Fibroblast of villous mesenchyme (primary cell): ENCODE results near the gene ACO1. TPM values are rescaled to one million over a fixed set of nuclear protein-coding genes. Genes with fewer than 3 reads are reported as not detected.

ENCODE experiments used
- DNase-seq: peaks from one replicate; pipeline ENCODE4 v3.0.0-alpha.2; 2010; ENCODE audit warnings: low read depth
- H3K4me3 ChIP-seq: 2 replicates; pipeline ENCODE4 v1.5.1; 2011; ENCODE audit warnings: low read depth, mild to moderate bottlenecking, low read length
- total RNA-seq: library from RNA; depleted of rRNA; stranded (reverse); fragments of >200 nt; gene quantifications from 2 replicates; pipeline ENCODE4 v1.2.3, GENCODE V29; 2012
- TF ChIP-seq, protein P1 (sequence below): IDR thresholded peaks from 2 replicates; pipeline ENCODE4 v1.5.1; 2012; ENCODE audit warnings: low read depth, mild to moderate bottlenecking, low read length; ENCODE audit not compliant: insufficient read depth

ACO1 gene
- total RNA-seq, 1 donor, result 155 TPM

- peak; percentile 42 for DNase-seq
- TF ChIP-seq, protein P1, sequence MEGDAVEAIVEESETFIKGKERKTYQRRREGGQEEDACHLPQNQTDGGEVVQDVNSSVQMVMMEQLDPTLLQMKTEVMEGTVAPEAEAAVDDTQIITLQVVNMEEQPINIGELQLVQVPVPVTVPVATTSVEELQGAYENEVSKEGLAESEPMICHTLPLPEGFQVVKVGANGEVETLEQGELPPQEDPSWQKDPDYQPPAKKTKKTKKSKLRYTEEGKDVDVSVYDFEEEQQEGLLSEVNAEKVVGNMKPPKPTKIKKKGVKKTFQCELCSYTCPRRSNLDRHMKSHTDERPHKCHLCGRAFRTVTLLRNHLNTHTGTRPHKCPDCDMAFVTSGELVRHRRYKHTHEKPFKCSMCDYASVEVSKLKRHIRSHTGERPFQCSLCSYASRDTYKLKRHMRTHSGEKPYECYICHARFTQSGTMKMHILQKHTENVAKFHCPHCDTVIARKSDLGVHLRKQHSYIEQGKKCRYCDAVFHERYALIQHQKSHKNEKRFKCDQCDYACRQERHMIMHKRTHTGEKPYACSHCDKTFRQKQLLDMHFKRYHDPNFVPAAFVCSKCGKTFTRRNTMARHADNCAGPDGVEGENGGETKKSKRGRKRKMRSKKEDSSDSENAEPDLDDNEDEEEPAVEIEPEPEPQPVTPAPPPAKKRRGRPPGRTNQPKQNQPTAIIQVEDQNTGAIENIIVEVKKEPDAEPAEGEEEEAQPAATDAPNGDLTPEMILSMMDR, result no peak
- no peak overlapping the region for H3K4me3 ChIP-seq
These were observed 116.3 kb downstream of the ACO1 start for GRCh38 chr9:32500768-32501167.

DNA sequence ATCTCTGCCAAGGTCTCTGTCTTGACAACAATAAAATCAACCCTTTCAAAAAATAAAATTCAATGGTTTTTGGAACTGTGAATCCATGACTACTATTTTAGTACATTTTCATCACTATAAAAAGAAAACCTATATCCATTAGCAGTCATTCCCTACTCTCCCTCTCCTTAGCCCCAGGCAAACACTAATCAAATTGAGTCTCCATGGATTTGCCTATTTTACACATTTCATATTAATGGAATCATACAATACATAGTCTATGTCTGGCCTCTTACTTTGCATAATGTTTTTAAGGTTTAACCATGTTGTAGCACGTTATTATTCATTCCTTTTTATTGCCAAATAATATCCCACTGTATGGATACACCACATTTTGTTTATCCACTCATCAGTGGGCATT is 117.4 kb downstream of the ACO1 start:
- TF ChIP-seq, protein P1, result no peak
- H3K4me3 ChIP-seq, result no peak overlapping the region
- DNase-seq, result no peak

DNA sequence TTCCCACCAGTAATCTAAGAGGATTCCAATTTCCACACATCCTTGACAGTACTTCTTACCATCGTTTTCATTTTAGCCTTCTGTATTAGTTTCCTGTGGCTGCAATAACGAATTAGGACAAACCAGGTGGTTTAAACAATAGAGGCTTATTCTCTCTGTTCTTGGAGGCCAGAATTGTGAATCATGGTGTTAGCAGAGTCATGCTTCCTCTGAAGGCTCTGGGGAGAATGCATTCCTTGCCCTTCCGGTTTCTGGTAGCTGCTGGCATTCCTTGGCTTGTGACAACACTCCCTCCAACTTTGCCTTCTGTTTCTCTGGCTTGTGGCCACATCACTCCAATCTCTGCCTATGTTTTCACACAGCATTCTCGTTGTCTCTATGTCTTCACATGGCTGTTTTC is 118.0 kb downstream of the ACO1 start:
- peak; percentile 34 for DNase-seq
- H3K4me3 ChIP-seq, result no peak overlapping the region
- TF ChIP-seq, protein P1, result no peak

GRCh38 chr9:32503008-32503407 is 118.6 kb downstream of the ACO1 start:
- TF ChIP-seq, protein P1, result no peak
- H3K4me3 ChIP-seq, result no peak overlapping the region
- DNase-seq, result no peak

Other genes with a start within 250 kb of the ACO1 start
- 8.7 and 22.0 TPM in 2 replicates for gene RIGI, start 141.6 kb downstream of the ACO1 start, total RNA-seq
- 1.7 and 2.6 TPM in 2 replicates for gene SMIM27, start 167.7 kb downstream of the ACO1 start, total RNA-seq
- 25.1 and 44.5 TPM in 2 replicates for gene TOPORS, start 167.9 kb downstream of the ACO1 start, total RNA-seq
- 35.8 and 43.6 TPM in 2 replicates for gene NDUFB6, start 188.5 kb downstream of the ACO1 start, total RNA-seq